Right lobe of liver (tissue), 6 donors: ENCODE results near the gene DLG2. TPM values are rescaled to one million over a fixed set of nuclear protein-coding genes. Genes with fewer than 3 reads are reported as not detected.
A peak's percentile ranks its signal among the peaks of the same experiment; 100 is the strongest.

Source experiments
- ATAC-seq, 4 donors: fragments of 200-7000 bp; cut with Tn5 transposase; one replicate each; pipeline ENCODE4 v1.9.1; 2020; ENCODE audit warnings: mild to moderate bottlenecking in 4 of 4, moderate library complexity in 4 of 4
- DNase-seq, 3 donors: peaks; one replicate each; pipeline ENCODE4 v3.0.0-alpha.2; 2020
- H3K27ac ChIP-seq, 3 donors: fragments of 200-600 bp; one replicate each; pipeline ENCODE4 v1.8.0; 2022
- H3K27me3 ChIP-seq, 2 donors: fragments of 200-600 bp; one replicate each; pipeline ENCODE4 v1.8.0; 2022
- H3K36me3 ChIP-seq, 4 donors: fragments of 200-600 bp; sonication (generic) in 1 of 4; one replicate each; pipeline versions ENCODE4 v1.5.1 to v1.8.0; 2017 to 2022; ENCODE audit warnings: control low read depth in 1 of 4
- H3K4me1 ChIP-seq, 4 donors: fragments of 200-600 bp; sonication (generic) in 1 of 4; one replicate each; pipeline versions ENCODE4 v1.5.1 to v1.8.0; 2017 to 2022; ENCODE audit warnings: control low read depth in 1 of 4
- H3K4me3 ChIP-seq, 3 donors: fragments of 200-600 bp; one replicate each; pipeline ENCODE4 v1.8.0; 2022
- H3K9me3 ChIP-seq, 4 donors: fragments of 200-600 bp; sonication (generic) in 1 of 4; one replicate each; pipeline versions ENCODE4 v1.5.1 to v1.8.0; 2017 to 2022; ENCODE audit warnings: control low read depth in 1 of 4
- CTCF ChIP-seq, 4 donors: fragments of 200-600 bp in 3 of 4; fragments of 450-650 bp in 1 of 4; IDR thresholded peaks; one replicate each; pipeline versions ENCODE4 v1.5.1 to v1.8.0; 2016 to 2022; ENCODE audit warnings: antibody characterized with exemption in 4 of 4, mild to moderate bottlenecking in 2 of 4
- POLR2A ChIP-seq: fragments of 450-650 bp; IDR thresholded peaks from one replicate; pipeline ENCODE4 v1.6.1; 2017; ENCODE audit warnings: antibody characterized with exemption, mild to moderate bottlenecking
- WGBS: methylation state at CpG from one replicate; pipeline ENCODE4 v1.1.6; 2018; ENCODE audit warnings: low coverage, low lambda C conversion rate; ENCODE audit not compliant: insufficient coverage; ENCODE audit errors: missing lambda C conversion rate; 5-methylcytosine and 5-hydroxymethylcytosine counted together
- intact Hi-C, 2 donors: fragments of 100-400 bp; cut with DNase I; formaldehyde crosslinking; loops; one replicate each; pipeline versions ENCODE4 v1.11.2 to v1.14.1; 2022
- total RNA-seq, 6 experiments: library from RNA; depleted of rRNA in 2 of 6; stranded (reverse); fragments of >200 nt in 2 of 6; fragmentation: NEBNext Ultra II Directional in 3 of 6; extraction: Animal tissue kit (Norgen Biotek cat#: 25700) in 3 of 6; gene quantifications; one replicate each; pipeline versions ENCODE4 v1.1.0 to v1.2.4, GENCODE V29; 2016 to 2023
- donor health status: DM: no; HTN: yes; CAD: no.
- donor health status: DM: no; HTN: no; CAD: no.
- donor health status: DM: no; HTN: no; CAD: no.
- donor health status: DM: no; HTN: yes; CAD: no.
- donor health status: DM: no; HTN: yes; CAD: no.

The DLG2 gene
- total RNA-seq, 6 experiments from 2014 or later, result 1.2 to 6.4 (median 2.5) TPM

GRCh38 chr11:83862033-83862432 lies 1765.1 kb downstream of the DLG2 start:
- Histone ChIP-seq H3K27me3 (no peaks in the 10 kb centered on the region), H3K4me3 (no peak overlapping the region), H3K36me3 (no peaks in the 10 kb centered on the region), H3K4me1 (no peaks in the 10 kb centered on the region), H3K27ac (no peak overlapping the region), H3K9me3 (peaks cover 0 to 5% (median 0%) of the 10 kb centered on the region in 4 donors)
- intact Hi-C loops, result no loop called here
- ATAC-seq, result no peak
- TF ChIP-seq CTCF (IDR thresholded peaks at IDR 0.05) (no peak), POLR2A (no peak)
- no peak for DNase-seq
- WGBS, result 66% methylated on average over 3 of the region's 3 CpGs

- peaks cover 0 to 6% (median 0%) of the 10 kb centered on the region in 4 donors for H3K4me1 ChIP-seq
- H3K27me3 ChIP-seq, result no peaks in the 10 kb centered on the region
- DNase-seq (no peak), ATAC-seq (no peak)
- no peaks in the 10 kb centered on the region for H3K36me3 ChIP-seq
- intact Hi-C loops, result no loop called here
- H3K27ac ChIP-seq, result no peak overlapping the region
- TF ChIP-seq POLR2A, result no peak
- no peak for TF ChIP-seq CTCF (IDR thresholded peaks at IDR 0.05)
- H3K4me3 ChIP-seq, result no peak overlapping the region
- peaks cover 0 to 5% (median 0%) of the 10 kb centered on the region in 4 donors for H3K9me3 ChIP-seq
- WGBS, result 78% methylated on average over 1 of the region's 1 CpG
Measured at GRCh38 chr11:83858694-83859093, 1768.5 kb downstream of the DLG2 start.

- TF ChIP-seq POLR2A (no peak), CTCF (IDR thresholded peaks at IDR 0.05) (no peak)
- Histone ChIP-seq H3K36me3 (no peaks in the 10 kb centered on the region), H3K4me1 (peaks cover 0 to 25% (median 8%) of the 10 kb centered on the region in 4 donors), H3K27ac (no peak overlapping the region), H3K27me3 (no peaks in the 10 kb centered on the region), H3K9me3 (peaks cover 0 to 5% (median 0%) of the 10 kb centered on the region in 4 donors), H3K4me3 (no peak overlapping the region)
- DNase-seq (no peak), ATAC-seq (no peak)
- intact Hi-C loops, result no loop called here
- 100% methylated on average over 1 of the region's 1 CpG for WGBS
Measured at GRCh38 chr11:83855237-83855636, 1771.9 kb downstream of the DLG2 start.

GRCh38 chr11:83852775-83853442 lies 1774.2 kb downstream of the DLG2 start:
- TF ChIP-seq CTCF (IDR thresholded peaks at IDR 0.05) (no peak), POLR2A (no peak)
- Histone ChIP-seq H3K4me1 (peaks cover 0 to 25% (median 8%) of the 10 kb centered on the region in 4 donors), H3K9me3 (peaks cover 0 to 5% (median 0%) of the 10 kb centered on the region in 4 donors), H3K27me3 (no peaks in the 10 kb centered on the region), H3K27ac (peak overlapping the region; percentile 6 to 77 (median 70)), H3K4me3 (no peak overlapping the region), H3K36me3 (no peaks in the 10 kb centered on the region)
- intact Hi-C loops, result no loop called here
- DNase-seq, result peak in 1 of 3 donors; percentile 50
- ATAC-seq, result peak; percentile 89 to 97 (median 92)
- 26% methylated on average over 1 of the region's 1 CpG for WGBS
